ENCODE results near the gene CELSR2. TPM values are rescaled to one million over a fixed set of nuclear protein-coding genes. Genes with fewer than 3 reads are reported as not detected.

The CELSR2 gene
- total and polyA plus RNA-seq, 2 of the 8 experiments (the other 6 are each of a cell fraction or from before 2014, with no cell fraction given) = 12.0 to 27.7 TPM

DNA sequence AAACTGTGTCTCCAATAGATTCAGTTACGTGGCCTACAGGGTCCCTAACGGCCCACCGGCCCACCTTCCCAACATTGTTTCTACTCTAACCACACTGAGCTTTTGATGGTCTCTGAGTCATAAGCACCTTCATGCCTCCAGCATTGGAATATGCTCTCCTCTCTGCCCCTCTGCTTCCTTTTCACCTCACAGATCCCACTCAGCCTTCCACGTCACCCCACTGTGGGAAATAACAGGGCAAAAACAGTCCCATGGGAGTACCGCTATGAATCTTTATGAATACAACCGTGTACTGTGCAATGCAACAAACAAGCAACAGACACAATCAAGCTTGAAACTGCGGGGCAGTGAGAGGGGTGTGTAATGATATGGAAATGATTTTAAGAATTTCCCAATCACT is 40.9 kb upstream of the CELSR2 start:
- H3K9ac ChIP-seq (replicated peaks in 1 of 4; ENCODE audit: extremely low read depth in 1 of 4, low read depth in 3 of 4, low read length in 3 of 4) = no peak overlapping the region
- H2AK5ac ChIP-seq (ENCODE audit: low read depth, low read length) = 0 out of 2 replicates have a peak overlapping the region, but pooled peaks have one; percentile 24
- DNase-seq (ENCODE audit: low read depth in 1 of 2, low spot score in 2 of 2) (no peak), FAIRE-seq (no peak)
- CTCF ChIA-PET (ENCODE audit: partially characterized antibody) = interaction anchor here (0.6 to 32.0 kb wide), 9 partner anchors 7 to 190 kb away, joined by 3 to 651 read pairs (median 7); partner anchors contain the start of gene CELSR2
- H2BK20ac ChIP-seq (ENCODE audit: low read length) = no peak overlapping the region
- no peak overlapping the region for H3K4me2 ChIP-seq (ENCODE audit: insufficient read depth in 1 of 2, low read depth in 2 of 2, low read length in 2 of 2)
- no peak overlapping the region for H3K23ac ChIP-seq (ENCODE audit: insufficient read length)
- H3K14ac ChIP-seq (ENCODE audit: insufficient read length) = no peak overlapping the region
- no peaks in the 10 kb centered on the region for H4K20me1 ChIP-seq (replicated peaks in 1 of 2; ENCODE audit: control insufficient read depth in 1 of 2, insufficient read depth in 2 of 2, low read length in 2 of 2)
- peaks cover 0 to 2% (median under 1%) of the 10 kb centered on the region in 4 experiments; a peak in 2 of 7 replicates for H3K4me1 ChIP-seq (replicated peaks in 1 of 4; ENCODE audit: control insufficient read depth in 3 of 4, insufficient read depth in 4 of 4, low read length in 3 of 4)
- TF ChIP-seq SAP30 (IDR thresholded peaks at IDR 0.05; ENCODE audit: insufficient read depth, insufficient replicate concordance, low read length) = no peak
- no peak for TF ChIP-seq CREB1 (IDR thresholded peaks at IDR 0.05)
- no peak for TF ChIP-seq KDM5A (IDR thresholded peaks at IDR 0.05; ENCODE audit: low read length)
- TF ChIP-seq RAD21 (IDR thresholded peaks at IDR 0.05 in 1 of 2, conservative IDR thresholded peaks at IDR 0.05 in 1 of 2; ENCODE audit: low read depth in 2 of 2, low read length in 2 of 2) = no peak
- TF ChIP-seq, protein P1, sequence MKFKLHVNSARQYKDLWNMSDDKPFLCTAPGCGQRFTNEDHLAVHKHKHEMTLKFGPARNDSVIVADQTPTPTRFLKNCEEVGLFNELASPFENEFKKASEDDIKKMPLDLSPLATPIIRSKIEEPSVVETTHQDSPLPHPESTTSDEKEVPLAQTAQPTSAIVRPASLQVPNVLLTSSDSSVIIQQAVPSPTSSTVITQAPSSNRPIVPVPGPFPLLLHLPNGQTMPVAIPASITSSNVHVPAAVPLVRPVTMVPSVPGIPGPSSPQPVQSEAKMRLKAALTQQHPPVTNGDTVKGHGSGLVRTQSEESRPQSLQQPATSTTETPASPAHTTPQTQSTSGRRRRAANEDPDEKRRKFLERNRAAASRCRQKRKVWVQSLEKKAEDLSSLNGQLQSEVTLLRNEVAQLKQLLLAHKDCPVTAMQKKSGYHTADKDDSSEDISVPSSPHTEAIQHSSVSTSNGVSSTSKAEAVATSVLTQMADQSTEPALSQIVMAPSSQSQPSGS (IDR thresholded peaks at IDR 0.05; ENCODE audit: low read length) = no peak
- TF ChIP-seq TBP (IDR thresholded peaks at IDR 0.05; ENCODE audit: low read depth, low read length) = no peak
- TF ChIP-seq BACH1 (IDR thresholded peaks at IDR 0.05; ENCODE audit: low read length) = no peak
- no peak for TF ChIP-seq RNF2 (IDR thresholded peaks at IDR 0.05; ENCODE audit: borderline replicate concordance, low read depth, low read length, missing control alignments, poor library complexity, severe bottlenecking)
- TF ChIP-seq RXRA (IDR thresholded peaks at IDR 0.05; ENCODE audit: insufficient read depth, low read depth, low read length) = no peak
- TF ChIP-seq KDM4A (IDR thresholded peaks at IDR 0.05; ENCODE audit: low read depth, low read length, severe bottlenecking) = no peak
- no peak overlapping the region for H2BK12ac ChIP-seq (ENCODE audit: low read depth, low read length)
- no peak overlapping the region for H3K4me3 ChIP-seq (ENCODE audit: extremely low read depth in 1 of 4, insufficient read depth in 2 of 4, low read depth in 3 of 4, low read length in 4 of 4)
- no peak overlapping the region for H4K8ac ChIP-seq (ENCODE audit: extremely low read depth, insufficient read depth, low read length)
- H3K36me3 ChIP-seq (ENCODE audit: control insufficient read depth in 2 of 4, insufficient read depth in 4 of 4, low read length in 3 of 4) = no peaks in the 10 kb centered on the region
- WGBS, 2 experiments (ENCODE audit: extremely low coverage in 1 of 2, insufficient coverage in 1 of 2, insufficient read length in 1 of 2, insufficient replicate concordance in 2 of 2, low coverage in 1 of 2, low lambda C conversion rate in 2 of 2, missing lambda C conversion rate in 1 of 2) = 85% methylated on average over 7 of the region's 7 CpGs; no CpG with 5 or more reads in 1 of the 2 experiments
- no peak overlapping the region for H4K5ac ChIP-seq (ENCODE audit: insufficient read length, low read depth, low read length)
- no peaks in the 10 kb centered on the region for H3K9me3 ChIP-seq (ENCODE audit: insufficient read depth in 2 of 2, low read depth in 1 of 2, low read length in 1 of 2)
- POLR2A ChIA-PET (ENCODE audit: partially characterized antibody) = interaction anchor here (1.3 to 1.4 kb wide), 2 partner anchors 9 to 16 kb away, joined by 3 to 4 read pairs; no protein-coding TSS in a partner anchor
- no peak overlapping the region for H2BK120ac ChIP-seq (replicated peaks; ENCODE audit: low read depth, low read length)
- H3K23me2 ChIP-seq (ENCODE audit: low read depth, low read length) = peaks cover under 1% of the 10 kb centered on the region; the same call in 1 of the 2 replicates
- H3K79me2 ChIP-seq (ENCODE audit: control insufficient read depth in 1 of 2, insufficient read depth in 2 of 2, low read length in 2 of 2) = no peaks in the 10 kb centered on the region
- H3K79me1 ChIP-seq (ENCODE audit: low read depth, low read length) = no peaks in the 10 kb centered on the region
- H2BK15ac ChIP-seq (ENCODE audit: low read length) = no peak overlapping the region; the same call in 1 of the 2 replicates
- H2AFZ ChIP-seq (ENCODE audit: low read length) = no peak overlapping the region
- H2BK5ac ChIP-seq (ENCODE audit: low read depth, low read length) = no peak overlapping the region
- no peak overlapping the region for H3K56ac ChIP-seq (replicated peaks; ENCODE audit: insufficient read length, low read depth, low read length)
- H3K18ac ChIP-seq (ENCODE audit: extremely low read depth, low read length) = no peak overlapping the region
- no peak overlapping the region for H3K4ac ChIP-seq (replicated peaks; ENCODE audit: insufficient read length, low read depth, low read length)
- H4K91ac ChIP-seq (replicated peaks; ENCODE audit: insufficient read length, low read length) = no peak overlapping the region
- H3K27me3 ChIP-seq (replicated peaks in 1 of 4; ENCODE audit: control insufficient read depth in 3 of 4, extremely low read depth in 1 of 4, insufficient read depth in 3 of 4, low read length in 3 of 4) = no peaks in the 10 kb centered on the region; a peak in 1 of 7 replicates
- no peak overlapping the region for H3K27ac ChIP-seq (ENCODE audit: low read depth, low read length)

Data from H1 (cell line).